ENCODE data around the gene MTHFD2. TPM values are rescaled to one million over a fixed set of nuclear protein-coding genes. Genes with fewer than 3 reads are reported as not detected.

MTHFD2 gene
- total RNA-seq, 4 donors from 2014 or later, result 15.1 to 24.8 (median 16.2) TPM

DNA sequence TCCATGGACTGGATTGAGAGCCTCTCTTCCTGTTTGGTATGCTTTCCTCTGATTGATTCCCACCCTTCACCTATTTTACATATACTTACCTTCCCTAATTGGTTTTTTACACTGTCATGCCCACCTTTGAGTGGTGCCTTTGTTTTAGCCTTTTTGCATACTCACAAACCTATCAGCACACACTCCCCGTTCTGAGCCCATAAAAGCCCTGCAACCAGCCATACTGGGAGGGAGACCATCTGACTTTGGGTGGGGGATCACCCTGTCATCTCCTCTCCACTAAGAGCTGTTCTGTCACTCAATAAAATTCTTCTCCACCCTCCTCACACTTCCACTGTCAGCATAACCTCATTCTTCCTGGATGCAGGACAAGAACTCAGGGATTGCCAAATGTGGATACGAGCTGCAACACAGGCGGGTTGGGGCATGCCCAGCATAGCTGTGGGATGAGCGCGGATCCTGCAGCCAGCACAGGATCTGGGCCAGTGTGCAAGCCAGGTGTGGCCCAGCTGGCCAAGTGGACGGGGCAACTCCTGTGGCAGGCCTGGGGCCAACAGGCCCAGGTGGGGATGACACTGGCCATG lies 10.3 kb upstream of the MTHFD2 start:
- H3K36me3 ChIP-seq, result no peaks in the 10 kb centered on the region
- DNase-seq, result no peak
- TF ChIP-seq POLR2A (IDR thresholded peaks at IDR 0.05), result no peak
- TF ChIP-seq, protein P1, sequence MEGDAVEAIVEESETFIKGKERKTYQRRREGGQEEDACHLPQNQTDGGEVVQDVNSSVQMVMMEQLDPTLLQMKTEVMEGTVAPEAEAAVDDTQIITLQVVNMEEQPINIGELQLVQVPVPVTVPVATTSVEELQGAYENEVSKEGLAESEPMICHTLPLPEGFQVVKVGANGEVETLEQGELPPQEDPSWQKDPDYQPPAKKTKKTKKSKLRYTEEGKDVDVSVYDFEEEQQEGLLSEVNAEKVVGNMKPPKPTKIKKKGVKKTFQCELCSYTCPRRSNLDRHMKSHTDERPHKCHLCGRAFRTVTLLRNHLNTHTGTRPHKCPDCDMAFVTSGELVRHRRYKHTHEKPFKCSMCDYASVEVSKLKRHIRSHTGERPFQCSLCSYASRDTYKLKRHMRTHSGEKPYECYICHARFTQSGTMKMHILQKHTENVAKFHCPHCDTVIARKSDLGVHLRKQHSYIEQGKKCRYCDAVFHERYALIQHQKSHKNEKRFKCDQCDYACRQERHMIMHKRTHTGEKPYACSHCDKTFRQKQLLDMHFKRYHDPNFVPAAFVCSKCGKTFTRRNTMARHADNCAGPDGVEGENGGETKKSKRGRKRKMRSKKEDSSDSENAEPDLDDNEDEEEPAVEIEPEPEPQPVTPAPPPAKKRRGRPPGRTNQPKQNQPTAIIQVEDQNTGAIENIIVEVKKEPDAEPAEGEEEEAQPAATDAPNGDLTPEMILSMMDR (IDR thresholded peaks at IDR 0.05), result no peak

DNA sequence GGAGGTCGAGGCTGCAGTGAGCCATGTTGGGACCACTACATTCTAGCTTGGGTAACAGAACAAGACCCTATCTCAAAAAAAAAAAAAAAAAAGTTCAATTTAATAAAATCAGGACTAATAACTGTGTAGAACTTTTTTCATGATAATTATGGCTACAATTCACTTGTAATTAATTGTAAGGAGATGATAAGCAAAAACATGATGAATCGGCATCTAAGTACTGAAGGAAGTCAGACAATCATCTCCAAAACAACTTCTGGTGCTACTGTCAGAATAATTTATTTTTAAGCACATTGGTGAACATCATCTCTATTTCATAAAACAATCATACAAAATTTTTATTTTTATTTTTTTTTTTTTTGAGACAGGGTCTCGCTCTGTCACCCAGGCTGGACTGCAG lies 9.7 kb upstream of the MTHFD2 start:
- H3K27me3 ChIP-seq, result no peaks in the 10 kb centered on the region
- TF ChIP-seq, protein P1 (IDR thresholded peaks at IDR 0.05), result no peak
- TF ChIP-seq POLR2A (IDR thresholded peaks at IDR 0.05), result no peak
- H3K36me3 ChIP-seq, result no peaks in the 10 kb centered on the region
- DNase-seq, result no peak
- H3K4me3 ChIP-seq, result no peak overlapping the region
- H3K27ac ChIP-seq, result no peak overlapping the region
- H3K9me3 ChIP-seq, result no peaks in the 10 kb centered on the region
- H3K4me1 ChIP-seq, result no peaks in the 10 kb centered on the region

More for the DNA sequence above, 10.3 kb upstream of the MTHFD2 start:
- H3K27me3 ChIP-seq, result no peaks in the 10 kb centered on the region
- no peak overlapping the region for H3K4me3 ChIP-seq
- H3K9me3 ChIP-seq, result no peaks in the 10 kb centered on the region
- H3K27ac ChIP-seq, result no peak overlapping the region
- H3K4me1 ChIP-seq, result no peaks in the 10 kb centered on the region

DNA sequence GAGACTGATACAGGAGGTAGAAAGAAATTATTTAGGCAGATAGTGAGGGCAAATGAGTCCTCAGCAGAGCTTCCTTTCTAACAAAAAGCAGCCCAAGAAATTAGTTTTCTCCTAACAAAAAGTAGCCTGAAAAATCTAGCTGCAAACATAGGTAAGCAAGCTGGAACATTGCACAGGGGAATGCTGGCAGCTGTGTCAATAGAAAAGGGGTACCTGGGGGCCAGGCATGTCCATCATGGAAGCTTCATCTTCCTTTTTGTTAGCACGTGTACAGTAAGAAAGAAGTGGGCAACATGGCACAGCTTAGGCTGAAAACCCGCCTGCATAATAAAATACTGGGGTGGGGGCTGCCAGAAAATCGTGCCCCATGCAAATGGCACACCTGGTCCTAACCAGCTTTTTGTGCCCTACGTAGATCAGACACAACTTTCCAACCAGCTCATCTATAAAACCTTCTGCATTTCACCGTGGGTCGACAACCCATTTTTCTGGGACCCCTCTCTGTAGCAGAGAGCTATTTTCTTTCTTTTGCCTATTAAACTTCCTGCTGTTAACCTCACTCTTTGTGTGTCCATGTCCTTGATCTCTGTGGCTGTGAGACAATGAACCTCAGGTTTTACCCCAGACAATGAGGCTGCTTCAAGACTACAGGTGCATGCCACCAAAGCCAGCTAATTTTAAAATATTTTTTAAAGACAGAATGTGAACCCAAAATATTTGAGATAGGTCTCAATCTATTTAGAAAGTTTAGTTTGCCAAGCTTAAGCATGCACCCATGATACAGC lies 6.6 kb upstream of the MTHFD2 start:
- Histone ChIP-seq H3K9me3 (no peaks in the 10 kb centered on the region), H3K36me3 (no peaks in the 10 kb centered on the region), H3K4me1 (no peaks in the 10 kb centered on the region), H3K4me3 (no peak overlapping the region), H3K27ac (no peak overlapping the region), H3K27me3 (no peaks in the 10 kb centered on the region)
- TF ChIP-seq, protein P1 (IDR thresholded peaks at IDR 0.05), result no peak
- TF ChIP-seq POLR2A (IDR thresholded peaks at IDR 0.05), result no peak
- no peak for DNase-seq

DNA sequence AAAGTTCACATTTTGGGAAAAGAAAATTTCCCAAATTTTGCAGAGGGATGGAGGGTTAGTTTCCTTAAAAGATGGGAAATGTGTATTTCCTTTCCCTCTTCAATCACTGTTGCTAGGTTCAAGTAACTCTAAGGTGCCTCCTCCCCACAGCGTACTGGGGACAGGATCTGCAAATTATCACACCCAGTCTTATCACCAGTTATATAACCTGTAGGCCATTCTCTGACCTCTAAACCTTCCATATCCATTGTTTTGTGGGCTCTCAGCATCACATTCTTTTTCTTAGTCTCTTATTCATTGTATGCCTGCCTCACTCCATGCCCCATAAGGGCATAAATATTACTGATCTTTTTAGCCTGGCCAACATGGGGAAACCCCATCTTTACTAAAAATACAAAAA lies 3.6 kb upstream of the MTHFD2 start:
- Histone ChIP-seq H3K9me3 (no peaks in the 10 kb centered on the region), H3K36me3 (no peaks in the 10 kb centered on the region), H3K27me3 (no peaks in the 10 kb centered on the region), H3K4me3 (no peak overlapping the region), H3K4me1 (peaks cover 0 to 9% (median 0%) of the 10 kb centered on the region in 4 donors), H3K27ac (no peak overlapping the region)
- no peak for DNase-seq
- no peak for TF ChIP-seq POLR2A (IDR thresholded peaks at IDR 0.05)
- TF ChIP-seq, protein P1 (IDR thresholded peaks at IDR 0.05), result no peak

DNA sequence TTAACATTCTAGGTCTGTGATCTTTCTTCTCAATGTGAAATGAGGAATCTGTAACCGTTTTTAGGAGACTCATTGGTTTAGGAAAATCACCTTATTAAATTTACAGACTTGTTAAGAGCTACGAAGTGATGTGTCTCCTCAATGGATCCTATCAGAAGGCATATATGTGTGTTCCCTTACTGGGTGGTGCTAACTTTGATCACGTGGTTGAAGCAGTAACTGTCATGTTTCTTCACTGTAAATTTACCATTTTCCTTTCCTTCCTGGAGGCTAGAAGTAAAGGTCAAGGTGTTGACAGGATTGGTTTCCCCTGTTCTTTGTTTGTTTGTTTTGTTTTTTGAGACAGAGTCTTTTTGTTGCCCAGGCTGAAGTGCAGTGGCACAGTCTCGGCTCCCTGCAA lies 1.4 kb upstream of the MTHFD2 start:
- Histone ChIP-seq H3K36me3 (no peaks in the 10 kb centered on the region), H3K4me3 (no peak overlapping the region), H3K4me1 (peaks cover 0 to 22% (median 0%) of the 10 kb centered on the region in 4 donors), H3K27me3 (no peaks in the 10 kb centered on the region), H3K27ac (no peak overlapping the region), H3K9me3 (no peaks in the 10 kb centered on the region)
- no peak for DNase-seq
- TF ChIP-seq POLR2A (IDR thresholded peaks at IDR 0.05), result no peak
- TF ChIP-seq, protein P1 (IDR thresholded peaks at IDR 0.05), result no peak

All from Peyer's patch (tissue), 4 donors.